ENCODE data around the gene TMEM100.
"Not testable (repeated sequence)": the region's sequence is repeated elsewhere in the genome, so short reads cannot be mapped to it uniquely, and the experiment has no call there.

Gene TMEM100

DNA sequence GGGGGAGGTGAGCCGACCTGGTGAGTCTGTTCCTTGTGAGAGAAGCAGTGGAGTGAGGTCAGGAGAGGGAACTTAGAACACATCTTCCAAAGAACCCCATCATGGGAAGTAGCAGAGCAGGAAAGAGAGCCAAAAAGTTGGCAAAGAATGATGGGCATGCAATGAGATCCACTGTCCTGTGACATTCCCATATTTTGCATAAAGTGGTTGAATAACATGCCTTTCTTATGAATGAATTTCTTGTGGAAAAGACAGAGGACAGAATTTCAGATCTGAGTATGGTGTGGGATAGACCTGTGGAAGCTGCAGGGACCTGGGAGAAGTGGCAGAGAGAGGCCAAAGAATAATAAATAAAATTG is 41.3 kb downstream of the TMEM100 start:
- in situ Hi-C loops (cut with HindIII; ENCODE audit: low sequenced_read_pairs): no loop called here
- no peak overlapping the region for H3K4me3 ChIP-seq (ENCODE audit: low read depth, low read length)
- no peak for DNase-seq (ENCODE audit: low read depth)
- TF ChIP-seq CTCF (IDR thresholded peaks at IDR 0.05; ENCODE audit: low read depth, low read length, missing control alignments): no peak

GRCh38 chr17:55680686-55681341 is 41.9 kb downstream of the TMEM100 start:
- no peak overlapping the region for H3K4me3 ChIP-seq (ENCODE audit: low read depth, low read length)
- in situ Hi-C loops (cut with HindIII; ENCODE audit: low sequenced_read_pairs): no loop called here
- TF ChIP-seq CTCF (IDR thresholded peaks at IDR 0.05; ENCODE audit: low read depth, low read length, missing control alignments): no peak
- no peak for DNase-seq (ENCODE audit: low read depth)

DNA sequence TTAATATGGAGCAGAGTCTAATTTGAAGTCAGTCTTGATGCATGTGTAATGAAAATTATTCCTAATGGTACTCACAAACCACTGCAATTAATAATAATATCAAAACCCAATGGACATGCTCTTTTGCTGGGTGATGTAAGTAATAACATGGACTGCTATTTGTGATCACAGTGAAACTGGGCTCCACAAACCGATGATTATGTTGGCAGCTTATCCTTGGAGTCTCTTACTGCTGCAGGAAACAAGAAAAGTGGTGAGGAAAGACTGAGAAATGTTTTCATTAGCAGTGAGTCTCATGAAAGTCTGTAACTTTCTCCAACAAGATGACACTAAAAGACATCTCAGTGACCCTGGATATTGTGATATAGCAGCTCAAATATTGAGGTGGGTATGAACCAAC is 45.2 kb downstream of the TMEM100 start:
- DNase-seq (ENCODE audit: low read depth): no peak
- in situ Hi-C loops (cut with HindIII; ENCODE audit: low sequenced_read_pairs): no loop called here
- no peak for TF ChIP-seq CTCF (IDR thresholded peaks at IDR 0.05; ENCODE audit: low read depth, low read length, missing control alignments)
- no peak overlapping the region for H3K4me3 ChIP-seq (ENCODE audit: low read depth, low read length)

- H3K4me3 ChIP-seq (ENCODE audit: low read depth, low read length): no peak overlapping the region
- DNase-seq (ENCODE audit: low read depth): no peak
- in situ Hi-C loops (cut with HindIII; ENCODE audit: low sequenced_read_pairs): no loop called here
- no peak for TF ChIP-seq CTCF (IDR thresholded peaks at IDR 0.05; ENCODE audit: low read depth, low read length, missing control alignments)
Observed at GRCh38 chr17:55676274-55676673, 46.4 kb downstream of the TMEM100 start.

DNA sequence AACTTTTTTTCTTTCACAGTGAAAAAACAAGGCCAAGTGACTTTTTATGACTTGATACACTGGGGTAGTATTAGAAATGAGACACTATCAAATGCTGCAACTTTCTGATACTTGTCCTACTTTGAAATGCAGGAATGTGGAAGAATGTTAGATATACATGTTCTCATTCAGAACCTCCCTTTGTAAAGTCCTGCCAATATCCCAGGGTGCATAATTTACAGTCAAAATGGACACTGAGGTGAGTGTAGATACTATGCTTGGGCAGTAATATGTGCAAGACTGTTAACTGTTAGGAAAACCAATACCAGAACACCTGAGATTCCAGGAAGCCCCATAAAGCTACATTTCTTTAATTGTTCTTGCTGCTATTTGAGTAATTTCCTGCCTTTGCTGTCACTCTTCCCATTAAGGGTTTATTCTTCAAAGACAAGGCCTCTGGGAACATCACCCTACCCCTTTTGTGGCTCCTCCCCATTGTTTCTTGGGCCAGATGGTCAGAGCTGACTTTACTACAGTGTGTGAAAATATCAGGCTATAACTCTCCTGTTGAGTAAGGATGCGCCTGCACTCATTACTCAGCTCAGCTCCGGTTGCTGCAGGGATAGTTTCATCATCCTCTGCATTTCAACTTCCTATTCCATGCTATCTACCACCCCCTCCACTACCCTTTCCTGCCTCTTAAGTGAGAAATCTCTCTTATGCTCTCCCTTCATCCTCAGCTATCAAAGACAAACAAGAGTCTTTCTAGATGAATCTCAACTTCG is 48.7 kb downstream of the TMEM100 start:
- no peak for TF ChIP-seq CTCF (IDR thresholded peaks at IDR 0.05; ENCODE audit: low read depth, low read length, missing control alignments)
- in situ Hi-C loops (cut with HindIII; ENCODE audit: low sequenced_read_pairs): no loop called here
- H3K4me3 ChIP-seq (ENCODE audit: low read depth, low read length): no peak overlapping the region
- no peak for DNase-seq (ENCODE audit: low read depth)

DNA sequence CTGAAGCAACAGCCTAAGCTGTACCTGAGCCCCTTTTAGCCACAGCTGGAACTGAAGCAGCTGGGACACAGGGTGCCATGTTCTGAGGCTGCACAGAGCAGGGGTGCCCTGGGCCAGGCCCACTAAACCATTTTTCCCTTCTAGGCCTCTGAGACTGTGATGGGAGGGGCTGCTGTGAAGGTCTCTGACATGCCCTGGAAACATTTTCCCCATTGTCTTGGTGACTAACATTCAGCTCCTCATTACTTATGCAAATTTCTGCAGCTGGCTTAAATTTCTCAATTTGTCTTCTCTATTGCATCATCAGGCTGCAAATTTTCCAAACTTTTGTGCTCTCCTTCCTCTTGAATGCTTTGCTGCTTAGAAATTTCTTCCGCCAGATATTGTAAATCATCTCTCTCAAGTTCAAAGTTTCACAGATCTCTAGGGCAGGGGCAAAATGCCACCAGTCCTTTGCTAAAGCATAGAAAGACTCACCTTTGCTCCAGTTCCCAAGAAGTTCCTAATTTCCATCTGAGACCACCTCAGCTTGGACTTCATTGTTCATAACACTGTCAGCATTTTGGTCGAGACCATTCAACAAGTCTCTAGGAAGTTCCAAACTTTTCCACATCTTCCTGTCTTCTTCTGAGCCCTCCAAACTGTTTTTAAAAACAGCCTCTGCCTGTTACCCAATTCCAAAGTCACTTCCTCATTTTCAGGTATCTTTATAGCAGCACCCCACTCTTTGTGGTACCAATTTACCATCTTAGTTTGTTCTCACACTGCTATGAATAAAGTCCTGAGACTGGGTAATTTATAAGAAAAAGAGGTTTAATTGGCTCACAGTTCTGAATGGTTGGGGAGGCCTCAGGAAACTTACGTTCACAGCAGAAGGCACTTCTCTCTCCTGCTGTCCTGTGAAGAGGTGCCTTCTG is 49.8 kb downstream of the TMEM100 start:
- DNase-seq (ENCODE audit: low read depth): no peak
- no peak for TF ChIP-seq CTCF (IDR thresholded peaks at IDR 0.05; ENCODE audit: low read depth, low read length, missing control alignments)
- no peak overlapping the region for H3K4me3 ChIP-seq (ENCODE audit: low read depth, low read length)
- in situ Hi-C loops (cut with HindIII; ENCODE audit: low sequenced_read_pairs): no loop called here

DNA sequence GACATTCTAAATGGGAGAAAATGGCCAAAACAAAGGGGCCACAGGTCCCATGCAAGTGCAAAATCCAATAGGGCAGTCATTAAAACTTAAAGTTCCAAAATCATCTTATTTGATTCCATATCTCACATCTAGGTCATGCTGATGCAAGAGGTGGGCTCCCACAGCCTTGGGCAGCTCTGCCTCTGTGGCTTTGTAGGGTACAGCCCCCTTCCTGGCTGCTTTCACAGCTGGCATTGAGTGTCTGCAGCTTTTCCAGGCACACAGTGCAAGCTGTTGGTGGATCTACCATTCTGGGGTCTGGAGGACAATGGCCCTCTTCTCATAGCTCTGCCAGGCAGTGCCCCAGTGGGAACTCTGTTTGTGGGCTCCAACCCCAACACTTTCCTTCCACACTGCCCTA is 50.7 kb downstream of the TMEM100 start:
- in situ Hi-C loops (cut with HindIII; ENCODE audit: low sequenced_read_pairs); DNase-seq (ENCODE audit: low read depth); H3K4me3 ChIP-seq (ENCODE audit: low read depth, low read length): not testable (repeated sequence)
